ENCODE data around the gene CCDC180. TPM values are rescaled to one million over a fixed set of nuclear protein-coding genes. Genes with fewer than 3 reads are reported as not detected.

The CCDC180 gene
- total and polyA plus RNA-seq, 10 of the 15 experiments (the other 5 are each of a cell fraction or from before 2014, with no cell fraction given): 0.31 to 1.1 (median 0.57) TPM

GRCh38 chr9:97297889-97298288, 9.6 kb upstream of the CCDC180 start:
- Histone ChIP-seq H3K36me3 (ENCODE audit: control insufficient read depth in 2 of 2, insufficient read depth in 2 of 2, low read length in 1 of 2) (no peaks in the 10 kb centered on the region), H3K4me3 (no peak overlapping the region), H3K79me2 (ENCODE audit: control insufficient read depth, insufficient read depth, low read length) (no peaks in the 10 kb centered on the region), H3K4me1 (ENCODE audit: control insufficient read depth, insufficient read depth, low read length) (peaks cover 4% of the 10 kb centered on the region; the same call in 1 of the 2 replicates), H3K27ac (ENCODE audit: control insufficient read depth, insufficient read depth) (no peak overlapping the region), H3K27me3 (replicated peaks in 1 of 2; ENCODE audit: control insufficient read depth in 2 of 2, insufficient read depth in 2 of 2, low read length in 1 of 2) (no peaks in the 10 kb centered on the region; a peak in 2 of 4 replicates), H3K9ac (ENCODE audit: control insufficient read depth, insufficient read depth, low read length) (no peak overlapping the region), H3K9me3 (replicated peaks; ENCODE audit: control insufficient read depth, insufficient read depth, low read length) (peaks cover 9% of the 10 kb centered on the region; the same call in 2 of the 3 replicates), H4K20me1 (ENCODE audit: control insufficient read depth, insufficient read depth) (no peaks in the 10 kb centered on the region), H2AFZ (ENCODE audit: control insufficient read depth, low read depth, low read length) (no peak overlapping the region), H3K4me2 (ENCODE audit: control insufficient read depth, insufficient read depth) (no peak overlapping the region)
- RAD21 ChIA-PET (ENCODE audit: unreplicated experiment): no interaction called here
- POLR2A ChIA-PET: no interaction called here
- FAIRE-seq (no peak), ATAC-seq (no peak), DNase-seq (ENCODE audit: low read depth, low spot score) (no peak)
- 61% methylated on average over 2 of the region's 2 CpGs for WGBS (ENCODE audit: insufficient coverage, insufficient replicate concordance, low lambda C conversion rate, missing lambda C conversion rate)
- intact Hi-C loops (cut with micrococcal nuclease; ENCODE audit: unreplicated experiment): no loop called here
- SMC1A ChIA-PET (ENCODE audit: uncharacterized antibody, unreplicated experiment): no interaction called here
- no TSS peak for BruUV-seq (replicated peaks)
- in situ Hi-C loops (cut with MboI): no loop called here
- CTCF ChIA-PET: no interaction called here
- TF ChIP-seq ZBTB40 (IDR thresholded peaks at IDR 0.05; ENCODE audit: borderline replicate concordance): no peak
- TF ChIP-seq RB1 (IDR thresholded peaks at IDR 0.05; ENCODE audit: borderline replicate concordance): no peak
- no peak for TF ChIP-seq CHD4 (IDR thresholded peaks at IDR 0.05)
- TF ChIP-seq EZH2 (IDR thresholded peaks at IDR 0.05; ENCODE audit: borderline replicate concordance, control insufficient read depth, low read depth, low read length): no peak
- no peak for TF ChIP-seq RAD21 (IDR thresholded peaks at IDR 0.05; ENCODE audit: insufficient read depth, low read depth, low read length)
